HCT116 (cell line): ENCODE results near the gene PRKACA. TPM values are rescaled to one million over a fixed set of nuclear protein-coding genes. Genes with fewer than 3 reads are reported as not detected.

ENCODE experiments used
- ATAC-seq: fragments of 200-7000 bp; cut with Tn5 transposase; 2 replicates; pipeline ENCODE4 v1.9.1; 2020; ENCODE audit warnings: mild to moderate bottlenecking, moderate library complexity
- BruUV-seq: library from RNA; stranded (reverse); fragments of 400-500 nt; replicated peaks from 2 replicates; lab custom pipeline; 2021; lab: Mats Ljungman, UMichigan
- CTCF ChIA-PET: fragments of 300-600 bp; sonication (Branson Sonifier 250); formaldehyde crosslinking; loops from one replicate; lab custom pipeline; 2021; ENCODE audit warnings: antibody characterized with exemption; lab: Charles Lee
- POLR2A ChIA-PET: fragments of 300-600, 350-600 bp; sonication (Branson Sonifier 250); formaldehyde crosslinking; loops from one replicate; lab custom pipeline; 2021; ENCODE audit warnings: antibody characterized with exemption; lab: Charles Lee
- RAD21 ChIA-PET, 2 experiments: fragments of 300-600 bp; sonication (Branson Sonifier 250); formaldehyde crosslinking; loops; one replicate each; lab custom pipeline; 2023; ENCODE audit warnings: low total read pairs in 2 of 2; ENCODE audit not compliant: uncharacterized antibody in 2 of 2, unreplicated experiment in 2 of 2, low non-redundant PET in 1 of 2; lab: Charles Lee
- DNase-seq: peaks from one replicate; pipeline ENCODE4 v3.0.0-alpha.2; 2010; ENCODE audit warnings: low read depth, low spot score
- H2AFZ ChIP-seq: fragments of 200-600 bp; shearing (Covaris generic), sonication (generic); 2 replicates; pipeline ENCODE4 v1.6.1; 2017; ENCODE audit warnings: low read depth, mixed run types, mixed read lengths, antibody characterized with exemption, low read length; ENCODE audit not compliant: poor library complexity, severe bottlenecking
- H3K27ac ChIP-seq: 2 replicates; pipeline ENCODE4 v1.5.1; 2012; ENCODE audit warnings: low read depth, low read length
- H3K27me3 ChIP-seq: fragments of 200-600 bp; sonication (generic); 2 replicates; pipeline ENCODE4 v1.6.1; 2016; ENCODE audit warnings: mixed run types, low read length, mixed read lengths; ENCODE audit not compliant: insufficient read depth
- H3K36me3 ChIP-seq, 2 experiments: fragments of 200-500 bp in 1 of 2; fragments of 200-600 bp in 1 of 2; sonication (Bioruptor generic) in 1 of 2; sonication (generic) in 1 of 2; 2 replicates each; pipeline versions ENCODE4 v1.5.1 to v1.6.1; 2014 to 2016; ENCODE audit warnings: low read length in 2 of 2, inconsistent platforms in 1 of 2, mixed read lengths in 1 of 2, mixed run types in 1 of 2; ENCODE audit not compliant: insufficient read depth in 2 of 2, control insufficient read depth in 1 of 2
- H3K4me1 ChIP-seq, 2 experiments: fragments of 200-600 bp in 1 of 2; sonication (generic) in 1 of 2; 2 replicates each; pipeline versions ENCODE4 v1.5.1 to v1.6.1; 2012 to 2017; ENCODE audit warnings: low read length in 2 of 2, inconsistent platforms in 1 of 2, mild to moderate bottlenecking in 1 of 2, mixed read lengths in 1 of 2, mixed run types in 1 of 2, moderate library complexity in 1 of 2; ENCODE audit not compliant: insufficient read depth in 2 of 2, control insufficient read depth in 1 of 2
- H3K4me2 ChIP-seq: fragments of 200-600 bp; sonication (generic); 2 replicates; pipeline ENCODE4 v1.6.1; 2017; ENCODE audit warnings: mixed run types, low read length, mixed read lengths
- H3K4me3 ChIP-seq, 2 experiments: fragments of 200-600 bp in 1 of 2; sonication (generic) in 1 of 2; replicated peaks in 1 of 2; 2 replicates each; pipeline ENCODE4 v1.5.1; 2011 to 2016; ENCODE audit warnings: low read length in 2 of 2, control low read depth in 1 of 2, low read depth in 1 of 2, mild to moderate bottlenecking in 1 of 2, mixed read lengths in 1 of 2, mixed run types in 1 of 2
- H3K79me2 ChIP-seq: fragments of 200-600 bp; sonication (generic); 2 replicates; pipeline ENCODE4 v1.6.1; 2017; ENCODE audit warnings: mild to moderate bottlenecking, mixed run types, low read length, moderate library complexity, mixed read lengths; ENCODE audit not compliant: insufficient read depth
- H3K9ac ChIP-seq: fragments of 200-600 bp; sonication (generic); 2 replicates; pipeline ENCODE4 v1.6.1; 2016; ENCODE audit warnings: low read length, mixed read lengths
- H3K9me2 ChIP-seq: fragments of 200-600 bp; sonication (generic), shearing (Covaris generic); 2 replicates; pipeline ENCODE4 v1.6.1; 2017; ENCODE audit warnings: mixed run types, mild to moderate bottlenecking, moderate library complexity; ENCODE audit not compliant: insufficient read depth
- H3K9me3 ChIP-seq, 2 experiments: fragments of 200-500 bp in 1 of 2; fragments of 200-600 bp in 1 of 2; sonication (Bioruptor generic) in 1 of 2; sonication (generic) in 1 of 2; 2 replicates each; pipeline ENCODE4 v1.6.1; 2014 to 2017; ENCODE audit warnings: low read length in 2 of 2, mixed read lengths in 2 of 2, inconsistent platforms in 1 of 2, low read depth in 1 of 2, mild to moderate bottlenecking in 1 of 2, mixed run types in 1 of 2, moderate library complexity in 1 of 2; ENCODE audit not compliant: control insufficient read depth in 1 of 2, insufficient read depth in 1 of 2
- H4K20me1 ChIP-seq: fragments of 200-600 bp; sonication (generic), shearing (Covaris generic); 2 replicates; pipeline ENCODE4 v1.6.1; 2017; ENCODE audit warnings: mixed run types, mild to moderate bottlenecking, moderate library complexity; ENCODE audit not compliant: insufficient read depth
- CBX3 ChIP-seq: IDR thresholded peaks from 2 replicates; pipeline ENCODE4 v1.6.1; 2012; ENCODE audit warnings: low read depth
- CEBPB ChIP-seq: IDR thresholded peaks from 2 replicates; pipeline ENCODE4 v1.6.1; 2012; ENCODE audit warnings: low read depth
- CTCF ChIP-seq, 3 experiments: fragments of 200-600 bp in 1 of 3; sonication (generic) in 1 of 3; IDR thresholded peaks in 2 of 3; conservative IDR thresholded peaks in 1 of 3; 2 replicates each; pipeline ENCODE4 v1.5.1; 2012 to 2017; ENCODE audit warnings: low read depth in 2 of 3, low read length in 2 of 3, antibody characterized with exemption in 1 of 3, borderline replicate concordance in 1 of 3, control low read depth in 1 of 3, mild to moderate bottlenecking in 1 of 3, mixed read lengths in 1 of 3, mixed run types in 1 of 3, moderate library complexity in 1 of 3; ENCODE audit not compliant: insufficient read depth in 1 of 3
- ELF1 ChIP-seq: IDR thresholded peaks from 2 replicates; pipeline ENCODE4 v1.6.1; 2012; ENCODE audit warnings: low read depth, borderline replicate concordance
- EZH2 ChIP-seq: fragments of 200-600 bp; sonication (generic); IDR thresholded peaks from 2 replicates; pipeline ENCODE4 v1.6.1; 2017; ENCODE audit warnings: antibody characterized with exemption, mixed run types
- EZH2phosphoT487 ChIP-seq: fragments of 200-600 bp; IDR thresholded peaks from 2 replicates; pipeline ENCODE4 v1.6.1; 2018; ENCODE audit warnings: antibody characterized with exemption, borderline replicate concordance
- POLR2A ChIP-seq: IDR thresholded peaks from 2 replicates; pipeline ENCODE4 v1.7.0; 2011; ENCODE audit warnings: borderline replicate concordance; ENCODE audit not compliant: insufficient read depth, insufficient read length; ENCODE audit errors: extremely low read depth
- POLR2AphosphoS5 ChIP-seq: IDR thresholded peaks from 2 replicates; pipeline ENCODE4 v1.6.1; 2011; ENCODE audit warnings: mild to moderate bottlenecking, low read depth, low read length, moderate library complexity
- intact Hi-C: fragments of 100-400 bp; cut with micrococcal nuclease; formaldehyde crosslinking; loops from 2 replicates; pipeline ENCODE4 v1.10.0; 2022
- total RNA-seq: library from RNA; stranded (reverse); gene quantifications from one replicate; pipeline ENCODE4 v1.2.1, GENCODE V29; 2021; ENCODE audit not compliant: unreplicated experiment

Gene PRKACA
- total RNA-seq, 1 experiment from 2014 or later, result 95.7 TPM

GRCh38 chr19:14150770-14151661 is 33.5 kb upstream of the PRKACA start:
- POLR2A ChIA-PET, result no interaction called here
- H4K20me1 ChIP-seq, result no peaks in the 10 kb centered on the region
- no peaks in the 10 kb centered on the region for H3K9me2 ChIP-seq
- DNase-seq (no peak), ATAC-seq (no peak)
- no peak overlapping the region for H2AFZ ChIP-seq
- no TSS peak for BruUV-seq
- H3K27ac ChIP-seq, result no peak overlapping the region
- CTCF ChIA-PET, result no interaction called here
- peaks cover 5 to 15% of the 10 kb centered on the region in 2 experiments; a peak in 3 of 4 replicates for H3K4me1 ChIP-seq
- H3K9me3 ChIP-seq, result no peaks in the 10 kb centered on the region
- intact Hi-C loops, result no loop called here
- no peaks in the 10 kb centered on the region for H3K79me2 ChIP-seq
- no peaks in the 10 kb centered on the region for H3K27me3 ChIP-seq
- TF ChIP-seq CBX3 (no peak), EZH2phosphoT487 (no peak), EZH2 (no peak), CTCF (IDR thresholded peaks at IDR 0.05 in 2 of 3, conservative IDR thresholded peaks at IDR 0.05 in 1 of 3; ENCODE audit: borderline replicate concordance in 1 of 3, insufficient read depth in 1 of 3, low read depth in 2 of 3, low read length in 2 of 3) (no peak), POLR2A (no peak), ELF1 (no peak), POLR2AphosphoS5 (no peak), CEBPB (no peak)
- TF ChIP-seq, all 23 proteins: peak for 0
- Histone ChIP-seq H3K4me3 (no peak overlapping the region), H3K36me3 (peaks cover 20 to 31% of the 10 kb centered on the region in 2 experiments), H3K4me2 (no peak overlapping the region), H3K9ac (no peak overlapping the region)
- RAD21 ChIA-PET, result no interaction called here
